GM21360 (cell line): ENCODE results near the gene NDUFA8.
A peak's percentile ranks its signal among the peaks of the same experiment; 100 is the strongest.

ENCODE experiments used
- ATAC-seq: cut with Tn5 transposase; IDR thresholded peaks from one replicate; pipeline ENCODE4 v1.9.1; 2021; ENCODE audit warnings: mild to moderate bottlenecking, moderate library complexity; ENCODE audit not compliant: unreplicated experiment

The NDUFA8 gene

GRCh38 chr9:122159026-122159924 is at the start of gene NDUFA8, which contains the start of gene MORN5:
Gene NDUFA8, minus strand, starts transcription at chr9:122159779. Its CDS starts 102 bp downstream, at chr9:122159677.
Gene MORN5, plus strand, starts transcription at chr9:122159908. Its CDS starts 65 bp downstream, at chr9:122159973.
- ATAC-seq, result peak; percentile 92

DNA sequence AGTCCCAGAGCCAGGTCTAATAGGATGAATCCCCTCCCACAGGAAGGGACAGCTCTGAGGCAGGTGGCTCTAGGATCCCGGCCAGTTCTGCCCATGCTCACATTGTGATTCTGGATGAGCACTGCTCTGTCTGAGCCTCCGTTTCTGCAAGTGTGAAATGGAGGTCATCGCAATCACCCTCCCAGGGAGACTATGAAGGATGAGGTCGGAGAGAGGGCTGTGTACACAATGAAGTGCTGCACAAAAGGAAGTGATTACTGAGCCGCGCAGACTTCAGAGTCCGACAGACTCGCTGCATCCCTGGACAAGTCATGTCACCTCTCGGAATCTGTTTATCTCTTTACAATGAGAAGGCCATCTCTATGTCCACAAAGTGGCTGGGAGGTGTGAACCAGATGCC is 47.5 kb upstream of the NDUFA8 start:
- no peak for ATAC-seq

DNA sequence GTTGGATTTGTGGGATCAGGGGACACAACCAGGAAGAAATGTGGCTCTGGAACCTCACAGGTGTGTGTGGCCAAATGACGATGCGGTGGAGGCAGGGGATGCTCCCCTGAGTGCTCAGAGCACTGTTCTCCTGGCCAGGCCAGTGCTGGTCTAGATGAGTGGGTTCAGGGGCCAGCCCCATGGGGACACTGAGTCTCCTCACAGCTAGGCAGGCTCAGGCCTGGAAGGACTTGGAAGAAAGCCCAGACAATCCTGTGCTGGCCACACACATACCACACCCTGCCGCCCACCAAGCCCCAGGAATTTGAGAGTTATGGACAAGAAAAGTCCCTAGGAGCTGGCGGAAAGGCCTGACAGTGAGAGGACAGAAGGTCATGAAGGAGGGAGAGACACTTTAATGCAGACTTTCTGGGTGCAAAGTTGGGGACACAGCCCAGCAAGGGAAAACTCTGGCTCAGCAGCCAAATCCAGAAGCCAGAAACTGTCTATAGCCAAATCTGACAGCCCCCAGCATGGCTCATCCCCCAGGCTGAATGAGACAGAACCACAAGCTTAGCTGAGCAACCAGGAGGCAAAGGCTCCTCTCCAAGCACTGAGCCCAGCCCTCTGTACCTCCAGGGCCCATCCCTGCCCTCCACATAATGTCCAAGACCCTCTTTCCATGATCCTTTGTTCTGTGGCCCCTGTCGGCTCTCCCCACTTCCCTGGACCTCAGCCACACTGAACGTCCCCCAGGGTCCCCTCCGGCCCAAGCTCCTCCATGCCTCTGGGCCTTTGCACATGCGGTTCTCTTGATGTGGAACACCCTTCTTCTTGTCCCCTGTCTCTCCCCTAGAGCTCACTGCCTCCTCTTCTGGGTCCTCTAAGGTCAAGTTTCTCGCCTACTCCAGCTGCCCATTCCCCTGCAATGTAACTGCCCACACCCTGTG is 46.8 kb upstream of the NDUFA8 start:
- ATAC-seq, result no peak

DNA sequence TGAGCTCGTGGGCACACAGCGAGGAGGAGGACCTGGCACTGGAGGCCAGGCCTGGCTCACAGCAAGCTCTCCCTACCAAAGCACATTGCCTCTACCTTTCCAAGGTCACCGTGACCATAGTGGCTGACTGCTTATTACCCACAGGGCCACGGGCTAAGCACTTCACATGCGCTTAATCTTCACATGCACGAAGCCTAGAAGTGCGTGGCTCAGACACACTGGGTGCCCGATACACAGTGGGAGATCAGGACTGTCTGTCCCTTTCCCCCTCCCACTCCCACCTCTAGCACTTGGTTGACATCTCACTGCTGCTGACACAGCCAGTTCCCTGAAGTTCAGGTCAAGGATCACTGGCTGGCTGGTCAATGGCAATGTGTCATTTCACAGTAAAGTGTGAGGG is 45.6 kb upstream of the NDUFA8 start:
- ATAC-seq, result no peak

DNA sequence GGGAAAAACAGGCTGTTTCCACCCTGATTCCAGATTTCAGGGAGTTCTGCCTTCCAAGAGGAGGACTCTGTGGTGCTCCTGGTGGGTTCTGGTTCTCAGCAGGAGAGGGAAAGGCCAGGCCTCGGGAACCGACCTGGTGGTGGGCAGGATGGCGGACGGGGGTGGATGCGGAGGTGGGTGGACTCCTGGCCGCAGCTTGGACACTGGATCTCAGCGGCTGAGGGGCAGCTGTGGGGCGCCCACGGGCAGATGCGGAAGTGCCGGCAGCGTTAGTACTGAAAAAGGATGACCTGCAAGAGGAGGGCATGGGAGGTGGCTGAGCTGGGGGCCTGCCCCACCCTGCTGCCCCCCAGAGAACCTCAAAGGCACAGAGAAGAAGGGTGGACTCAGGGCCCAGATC is 44.9 kb upstream of the NDUFA8 start:
- no peak for ATAC-seq

GRCh38 chr9:122204055-122204454 is 44.5 kb upstream of the NDUFA8 start:
- no peak for ATAC-seq

GRCh38 chr9:122202111-122202510 is 42.5 kb upstream of the NDUFA8 start:
- no peak for ATAC-seq

DNA sequence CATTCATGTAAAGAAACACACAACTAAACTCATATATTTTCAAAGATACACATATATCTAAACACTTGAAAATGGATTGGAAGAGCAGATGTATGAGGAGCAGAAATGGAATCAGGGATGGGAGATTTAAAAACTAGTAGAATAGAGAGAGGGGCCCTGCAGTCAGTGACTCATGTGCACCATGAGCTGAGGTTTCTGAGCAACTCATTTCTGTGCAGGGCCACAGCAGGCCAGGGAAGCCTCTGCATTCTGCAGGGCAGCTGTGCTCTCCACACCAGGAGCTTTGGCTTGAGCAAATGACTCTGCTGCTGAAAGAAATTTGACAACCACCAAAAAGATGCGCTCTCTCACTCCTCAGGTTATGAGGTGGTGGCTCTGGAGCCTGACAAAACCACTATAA is 42.1 kb upstream of the NDUFA8 start:
- ATAC-seq, result no peak

- ATAC-seq, result no peak
Observed at GRCh38 chr9:122200960-122201595, 41.5 kb upstream of the NDUFA8 start.

DNA sequence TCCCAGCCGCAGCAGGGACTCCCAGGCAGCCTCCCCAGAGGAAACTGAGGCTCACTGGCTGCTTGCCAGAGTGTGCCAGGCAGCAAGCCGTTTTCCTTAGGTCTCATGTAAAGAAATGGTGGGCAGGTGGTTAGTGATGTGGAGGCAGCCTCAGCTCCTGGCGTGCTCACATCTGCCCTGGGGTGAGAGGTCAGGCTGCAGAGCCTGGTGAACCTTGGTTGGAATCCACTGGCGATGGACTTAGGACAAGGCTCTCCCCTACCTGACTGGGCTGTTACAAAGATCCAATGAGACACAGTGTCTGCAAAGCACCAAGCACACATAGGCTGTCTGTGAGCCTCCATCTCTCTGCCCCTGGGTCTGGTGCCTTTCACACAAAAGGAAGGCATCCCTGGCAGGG is 38.3 kb upstream of the NDUFA8 start:
- ATAC-seq, result no peak

DNA sequence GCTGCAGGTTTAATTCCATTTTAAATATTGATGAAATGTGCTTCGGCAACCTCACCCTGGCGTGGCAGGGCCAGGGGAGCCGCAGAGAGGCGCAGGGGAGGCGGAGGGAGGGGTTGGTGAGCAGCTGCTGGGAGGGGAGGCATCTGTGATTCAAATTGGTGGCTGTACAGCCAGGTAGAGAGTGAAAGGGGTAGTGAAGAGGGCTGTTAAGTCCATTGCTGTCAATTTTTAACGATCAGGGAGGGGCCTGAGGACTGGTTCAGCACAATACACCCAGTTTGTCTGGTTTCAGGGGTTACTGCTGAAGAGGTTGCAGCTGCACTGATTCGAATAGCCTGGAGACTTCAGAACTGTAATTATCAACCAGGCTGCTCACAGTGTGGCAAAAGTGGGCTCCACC is 37.8 kb upstream of the NDUFA8 start:
- no peak for ATAC-seq

- ATAC-seq, result no peak
Observed at GRCh38 chr9:122195875-122196274, 36.3 kb upstream of the NDUFA8 start.

DNA sequence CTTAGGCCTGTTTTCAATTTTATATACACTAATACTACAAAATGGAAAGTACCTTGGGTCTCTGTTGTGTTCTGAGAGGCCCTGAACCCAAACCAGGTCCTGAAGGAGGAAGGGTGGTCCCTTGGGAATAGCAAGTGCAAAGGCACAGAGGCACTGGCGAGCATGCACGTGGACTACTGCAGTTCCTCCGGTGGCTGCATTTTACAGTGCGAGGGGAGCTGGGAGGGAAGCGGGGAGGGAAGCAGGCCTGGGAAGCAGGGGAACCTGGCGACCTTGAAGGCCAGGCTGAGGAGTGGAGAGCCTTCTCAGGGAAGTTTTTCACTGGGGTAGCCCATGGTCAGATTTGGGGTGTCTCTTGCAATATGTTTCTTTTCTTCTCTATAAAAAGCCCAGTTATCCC is 34.1 kb upstream of the NDUFA8 start:
- no peak for ATAC-seq

DNA sequence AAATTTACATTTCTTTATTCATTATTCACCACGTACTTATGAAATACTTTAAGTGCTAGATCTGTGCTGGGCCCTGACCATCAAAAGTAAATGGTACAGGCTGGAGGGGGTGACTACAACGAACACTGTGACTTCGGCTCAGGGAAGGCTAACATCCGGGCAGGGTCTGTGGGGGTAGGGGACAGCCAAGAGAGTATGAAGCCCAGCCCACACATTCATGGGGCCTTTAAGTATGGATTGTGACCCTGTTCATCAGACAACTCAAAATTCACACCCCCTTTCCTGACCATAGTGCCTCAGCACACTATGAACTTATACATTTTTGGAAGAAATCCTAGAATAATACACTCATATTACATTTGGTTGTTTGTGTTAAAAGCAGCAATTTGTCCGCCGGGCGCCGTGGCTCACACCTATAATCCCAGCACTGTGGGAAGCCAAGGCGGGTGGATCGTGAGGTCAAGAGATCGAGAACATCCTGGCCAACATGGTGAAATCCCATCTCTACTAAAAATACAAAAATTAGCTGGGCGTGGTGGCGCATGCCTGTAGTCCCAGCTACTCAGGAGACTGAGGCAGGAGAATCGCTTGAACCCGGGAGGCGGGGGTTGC is 33.4 kb upstream of the NDUFA8 start:
- no peak for ATAC-seq

GRCh38 chr9:122192261-122192875 is 32.8 kb upstream of the NDUFA8 start:
- no peak for ATAC-seq

- ATAC-seq, result no peak
Observed at GRCh38 chr9:122191584-122191983, 32.0 kb upstream of the NDUFA8 start.

DNA sequence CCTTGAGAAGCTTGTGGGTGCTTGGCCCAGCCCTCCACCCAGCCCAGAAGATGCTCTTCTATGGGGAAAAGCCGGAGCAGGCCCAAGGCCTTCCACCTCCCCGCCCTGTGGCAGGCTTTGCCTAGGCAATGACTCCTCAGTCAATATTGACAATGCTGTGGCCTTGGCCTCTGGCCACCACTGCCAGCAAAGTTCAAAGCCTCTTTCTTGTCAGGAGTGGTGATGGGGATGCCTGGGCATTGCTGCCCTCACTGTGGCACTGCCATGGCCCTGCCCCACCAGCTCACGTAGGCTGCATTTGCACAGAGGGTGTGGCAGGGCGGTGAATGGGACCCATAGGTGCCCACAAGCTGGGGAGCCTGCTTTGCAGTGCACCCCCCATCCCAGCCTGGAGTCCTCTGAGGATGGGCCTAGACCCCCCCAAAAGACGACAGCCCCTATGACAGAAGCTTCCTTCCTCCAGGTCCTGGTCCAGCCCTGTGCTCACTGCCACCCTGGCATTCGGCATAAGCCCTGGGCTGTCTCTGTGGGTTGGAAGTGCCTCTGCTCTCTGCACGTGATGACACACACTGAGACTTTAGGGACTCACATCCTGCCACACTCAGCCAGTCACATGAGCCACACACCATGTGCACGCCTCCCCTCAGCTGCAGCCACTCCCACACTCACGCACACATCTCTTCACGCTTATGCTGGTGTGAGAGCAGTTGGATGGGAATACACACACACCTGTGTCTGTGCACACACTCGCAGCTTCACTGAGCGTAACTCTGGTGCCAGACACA is 31.2 kb upstream of the NDUFA8 start:
- no peak for ATAC-seq

DNA sequence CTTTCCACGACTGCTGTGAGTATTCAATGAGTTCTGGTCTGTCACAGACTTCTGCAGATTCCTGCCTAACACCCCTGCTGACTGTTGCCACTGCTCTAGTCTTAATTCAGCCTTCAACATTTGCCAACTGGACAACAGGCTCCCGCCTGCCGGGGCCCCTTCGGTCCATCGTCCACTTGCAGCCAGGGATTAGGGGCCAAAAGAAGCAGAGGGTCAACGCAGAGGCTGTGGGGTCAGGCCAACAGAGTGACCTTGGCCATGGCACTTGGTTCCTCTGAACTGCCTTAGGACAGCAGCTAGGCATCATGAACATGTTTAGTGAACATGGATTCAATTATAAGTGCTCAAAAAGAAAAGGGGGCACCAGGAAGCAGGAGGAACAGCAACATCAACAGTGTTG is 28.8 kb upstream of the NDUFA8 start:
- ATAC-seq, result no peak

DNA sequence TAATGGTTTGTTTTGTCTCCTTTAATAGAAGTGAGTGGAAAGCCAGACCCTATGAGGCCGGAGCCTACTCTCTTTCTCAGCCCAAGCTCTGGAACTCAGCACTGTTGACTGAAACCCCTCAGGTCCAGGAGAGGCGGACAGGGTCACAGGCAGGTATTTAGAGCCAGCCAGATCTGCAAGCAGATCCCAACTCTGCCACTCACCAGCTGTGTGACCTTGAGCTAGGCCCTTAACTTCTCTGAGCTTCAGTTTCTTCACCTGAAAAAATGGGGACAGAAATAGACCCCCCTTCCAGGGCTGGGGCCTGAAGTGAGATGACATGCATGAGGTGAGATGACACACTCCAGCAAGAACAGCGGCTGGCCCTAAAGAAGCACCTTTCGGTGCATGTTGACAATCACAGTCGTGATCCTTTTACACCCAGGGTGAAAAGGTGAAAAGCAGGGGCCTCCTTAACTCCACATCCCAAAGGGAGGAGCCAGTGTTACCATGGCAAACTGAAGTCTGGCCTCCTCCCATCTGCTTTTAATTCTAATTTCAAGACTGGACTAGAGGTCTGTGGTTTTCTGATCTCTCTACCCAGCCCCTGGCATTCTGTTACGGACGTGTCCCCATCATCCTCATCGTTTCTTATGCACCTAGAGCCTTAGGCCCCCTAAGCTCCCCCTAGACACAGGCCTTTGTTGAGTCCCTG is 27.3 kb upstream of the NDUFA8 start:
- no peak for ATAC-seq
